Right lobe of liver (tissue), 4 donors: ENCODE measurements around the gene MTF1.

Source experiments
- CTCF ChIP-seq, 4 donors: fragments of 200-600 bp in 3 of 4; fragments of 450-650 bp in 1 of 4; IDR thresholded peaks; one replicate each; pipeline versions ENCODE4 v1.5.1 to v1.8.0; 2016 to 2022; ENCODE audit warnings: antibody characterized with exemption in 4 of 4, mild to moderate bottlenecking in 2 of 4
- POLR2A ChIP-seq: fragments of 450-650 bp; IDR thresholded peaks from one replicate; pipeline ENCODE4 v1.6.1; 2017; ENCODE audit warnings: antibody characterized with exemption, mild to moderate bottlenecking
- donor health status: DM: no; HTN: no; CAD: no.
- donor health status: DM: no; HTN: no; CAD: no.
- donor health status: DM: no; HTN: yes; CAD: no.

GRCh38 chr1:37841652-37842051 is 17.7 kb downstream of the MTF1 start:
- TF ChIP-seq CTCF (IDR thresholded peaks at IDR 0.05) (no peak), POLR2A (no peak)
